PC-9 (cell line): ENCODE results near the gene GABRR3. TPM values are rescaled to one million over a fixed set of nuclear protein-coding genes. Genes with fewer than 3 reads are reported as not detected.

Experiments
- BruUV-seq: library from RNA; stranded (reverse); fragments of 400-500 nt; replicated peaks from 2 replicates; lab custom pipeline; 2021; lab: Mats Ljungman, UMichigan
- CTCF ChIA-PET: fragments of 300-600 bp; sonication (Branson Sonifier 250); formaldehyde crosslinking; loops from one replicate; lab custom pipeline; 2022; ENCODE audit warnings: antibody characterized with exemption; lab: Charles Lee
- POLR2A ChIA-PET: fragments of 300-600 bp; sonication (Branson Sonifier 250); formaldehyde crosslinking; loops from one replicate; lab custom pipeline; 2022; ENCODE audit warnings: antibody characterized with exemption; ENCODE audit not compliant: unreplicated experiment; lab: Charles Lee
- DNase-seq, 2 experiments: peaks; one replicate each; pipeline versions ENCODE4 v3.0.0 to v3.0.0-alpha.2; 2015 to 2022; ENCODE audit warnings: mixed read lengths in 1 of 2
- H2AFZ ChIP-seq: fragments of 200-600 bp; sonication (generic); 2 replicates; pipeline ENCODE4 v1.8.1; 2017; ENCODE audit warnings: antibody characterized with exemption
- H3F3A ChIP-seq: fragments of 200-600 bp; sonication (generic); 2 replicates; pipeline ENCODE4 v1.8.1; 2017; ENCODE audit warnings: antibody characterized with exemption, mild to moderate bottlenecking, low read depth; ENCODE audit not compliant: insufficient read depth
- H3K27ac ChIP-seq: fragments of 200-600 bp; sonication (generic); 2 replicates; pipeline ENCODE4 v1.6.1; 2016; ENCODE audit warnings: mixed run types
- H3K27me3 ChIP-seq: fragments of 200-600 bp; sonication (generic); 2 replicates; pipeline ENCODE4 v1.6.1; 2016; ENCODE audit warnings: low read depth, mixed run types; ENCODE audit not compliant: insufficient read depth
- H3K36me3 ChIP-seq: fragments of 200-600 bp; sonication (generic); 2 replicates; pipeline ENCODE4 v1.6.1; 2016; ENCODE audit warnings: low read depth, mixed run types
- H3K4me1 ChIP-seq: fragments of 200-600 bp; sonication (generic); replicated peaks from 2 replicates; pipeline ENCODE4 v1.6.1; 2016; ENCODE audit warnings: mixed run types; ENCODE audit not compliant: insufficient read depth
- H3K4me2 ChIP-seq: fragments of 200-600 bp; sonication (generic); 2 replicates; pipeline ENCODE4 v1.6.1; 2017; ENCODE audit warnings: mixed run types
- H3K4me3 ChIP-seq: fragments of 200-600 bp; sonication (generic); 2 replicates; pipeline ENCODE4 v1.6.1; 2016; ENCODE audit warnings: mixed run types
- H3K79me2 ChIP-seq: fragments of 200-600 bp; sonication (generic); 2 replicates; pipeline ENCODE4 v1.6.1; 2017; ENCODE audit warnings: low read depth, mixed run types
- H3K9me2 ChIP-seq: fragments of 200-600 bp; sonication (generic); 2 replicates; pipeline ENCODE4 v1.8.1; 2017; ENCODE audit warnings: mild to moderate bottlenecking; ENCODE audit not compliant: insufficient read depth
- H3K9me3 ChIP-seq: fragments of 200-600 bp; sonication (generic); 2 replicates; pipeline ENCODE4 v1.8.1; 2016; ENCODE audit warnings: low read depth; ENCODE audit not compliant: insufficient read depth
- H4K20me1 ChIP-seq: fragments of 200-600 bp; sonication (generic); 2 replicates; pipeline ENCODE4 v1.8.1; 2017; ENCODE audit not compliant: insufficient read depth
- EZH2 ChIP-seq: fragments of 200-600 bp; sonication (generic); IDR thresholded peaks from 2 replicates; pipeline ENCODE4 v1.8.0; 2017; ENCODE audit warnings: antibody characterized with exemption, low read depth
- intact Hi-C: fragments of 100-400 bp; cut with micrococcal nuclease; formaldehyde crosslinking; loops from one replicate; pipeline ENCODE4 v1.10.0; 2022; ENCODE audit not compliant: unreplicated experiment
- total RNA-seq: library from RNA; stranded (reverse); gene quantifications from 2 replicates; pipeline ENCODE4 v1.2.3, GENCODE V29; 2021
- TF ChIP-seq, protein P1 (sequence below): fragments of 200-600 bp; sonication (generic); conservative IDR thresholded peaks from 2 replicates; pipeline ENCODE4 v1.6.1; 2017; ENCODE audit warnings: mixed run types, antibody characterized with exemption, mild to moderate bottlenecking, moderate library complexity

GABRR3 gene
- total RNA-seq, 1 experiment from 2014 or later = not detected

DNA sequence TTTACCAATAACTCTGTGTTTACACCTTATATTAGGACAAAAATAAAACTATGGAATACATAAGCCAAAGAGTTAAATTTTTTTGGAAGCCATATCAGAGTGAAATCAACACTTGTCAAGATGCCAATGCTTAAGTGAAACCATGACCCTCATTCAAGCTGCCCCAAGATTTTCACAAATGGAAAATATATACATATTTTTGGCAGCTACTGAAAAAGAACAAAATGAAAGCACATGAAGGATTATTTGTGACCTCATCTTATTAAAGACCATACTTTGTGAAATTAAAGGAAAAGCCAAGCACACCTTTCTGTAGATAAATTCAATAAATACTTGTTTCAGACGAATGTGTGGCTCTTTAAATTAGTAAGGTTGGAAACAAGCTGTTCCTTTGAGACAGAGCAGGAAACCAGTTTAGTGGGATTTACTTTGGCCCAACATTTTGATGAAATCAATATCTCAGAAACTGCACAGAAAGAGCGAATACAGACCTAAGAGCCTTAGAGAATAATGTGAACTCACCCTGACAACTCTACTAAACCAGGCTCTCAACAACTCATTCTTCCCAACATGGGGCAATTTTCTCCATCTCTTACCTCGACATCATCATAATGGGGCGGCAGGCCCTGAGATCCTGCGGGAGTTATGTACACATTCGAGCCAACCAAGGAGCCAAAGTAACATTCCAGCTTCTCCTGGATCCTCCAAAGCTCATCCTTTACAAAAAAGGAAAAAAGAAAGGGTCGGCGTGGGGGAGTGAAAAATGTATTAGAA is 73.9 kb downstream of the GABRR3 start:
- DNase-seq = no peak
- no TSS peak for BruUV-seq
- intact Hi-C loops = no loop called here
- TF ChIP-seq, protein P1, sequence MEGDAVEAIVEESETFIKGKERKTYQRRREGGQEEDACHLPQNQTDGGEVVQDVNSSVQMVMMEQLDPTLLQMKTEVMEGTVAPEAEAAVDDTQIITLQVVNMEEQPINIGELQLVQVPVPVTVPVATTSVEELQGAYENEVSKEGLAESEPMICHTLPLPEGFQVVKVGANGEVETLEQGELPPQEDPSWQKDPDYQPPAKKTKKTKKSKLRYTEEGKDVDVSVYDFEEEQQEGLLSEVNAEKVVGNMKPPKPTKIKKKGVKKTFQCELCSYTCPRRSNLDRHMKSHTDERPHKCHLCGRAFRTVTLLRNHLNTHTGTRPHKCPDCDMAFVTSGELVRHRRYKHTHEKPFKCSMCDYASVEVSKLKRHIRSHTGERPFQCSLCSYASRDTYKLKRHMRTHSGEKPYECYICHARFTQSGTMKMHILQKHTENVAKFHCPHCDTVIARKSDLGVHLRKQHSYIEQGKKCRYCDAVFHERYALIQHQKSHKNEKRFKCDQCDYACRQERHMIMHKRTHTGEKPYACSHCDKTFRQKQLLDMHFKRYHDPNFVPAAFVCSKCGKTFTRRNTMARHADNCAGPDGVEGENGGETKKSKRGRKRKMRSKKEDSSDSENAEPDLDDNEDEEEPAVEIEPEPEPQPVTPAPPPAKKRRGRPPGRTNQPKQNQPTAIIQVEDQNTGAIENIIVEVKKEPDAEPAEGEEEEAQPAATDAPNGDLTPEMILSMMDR = no peak
- TF ChIP-seq EZH2 = no peak
- peaks cover 41% of the 10 kb centered on the region for H3K79me2 ChIP-seq
- H3F3A ChIP-seq = no peaks in the 10 kb centered on the region
- peaks cover 12% of the 10 kb centered on the region for H3K4me1 ChIP-seq
- ChIA-PET POLR2A (no interaction called here), CTCF (no interaction called here)
- H3K9me2 ChIP-seq = no peaks in the 10 kb centered on the region
- H3K27ac ChIP-seq = no peak overlapping the region
- no peak overlapping the region for H2AFZ ChIP-seq
- H4K20me1 ChIP-seq = peaks cover 11% of the 10 kb centered on the region
- no peaks in the 10 kb centered on the region for H3K27me3 ChIP-seq
- H3K4me2 ChIP-seq = no peak overlapping the region
- no peak overlapping the region for H3K4me3 ChIP-seq
- H3K9me3 ChIP-seq = no peaks in the 10 kb centered on the region
- peaks cover 42% of the 10 kb centered on the region for H3K36me3 ChIP-seq

DNA sequence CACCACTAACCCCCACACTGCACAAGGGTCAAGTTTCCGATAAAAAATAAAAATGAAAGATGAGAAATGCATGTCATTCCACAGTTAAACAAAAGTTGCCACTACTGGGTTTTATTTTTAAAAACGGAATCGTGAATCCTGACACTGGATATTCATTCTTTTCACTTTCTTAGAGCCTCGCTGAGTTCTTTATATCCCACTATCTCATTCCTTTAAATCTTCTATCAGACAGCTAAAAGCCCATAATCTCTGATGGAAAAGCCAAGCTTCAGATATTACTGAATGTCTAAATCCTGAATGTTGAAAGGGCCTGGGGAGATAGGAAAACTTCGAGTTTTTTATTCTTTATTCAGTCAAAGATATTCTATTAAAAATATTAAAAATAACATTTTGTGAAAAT is 74.6 kb downstream of the GABRR3 start:
- H3K4me2 ChIP-seq = no peak overlapping the region
- no peak overlapping the region for H2AFZ ChIP-seq
- intact Hi-C loops = no loop called here
- H3K36me3 ChIP-seq = peaks cover 42% of the 10 kb centered on the region
- no peak overlapping the region for H3K4me3 ChIP-seq
- ChIA-PET CTCF (no interaction called here), POLR2A (no interaction called here)
- no peak for TF ChIP-seq EZH2
- TF ChIP-seq, protein P1 = no peak
- DNase-seq = no peak
- H3K9me3 ChIP-seq = no peaks in the 10 kb centered on the region
- peaks cover 16% of the 10 kb centered on the region for H3K4me1 ChIP-seq
- peaks cover 11% of the 10 kb centered on the region for H4K20me1 ChIP-seq
- H3K27me3 ChIP-seq = no peaks in the 10 kb centered on the region
- no peaks in the 10 kb centered on the region for H3F3A ChIP-seq
- no peaks in the 10 kb centered on the region for H3K9me2 ChIP-seq
- H3K27ac ChIP-seq = no peak overlapping the region
- no TSS peak for BruUV-seq
- peaks cover 34% of the 10 kb centered on the region for H3K79me2 ChIP-seq

DNA sequence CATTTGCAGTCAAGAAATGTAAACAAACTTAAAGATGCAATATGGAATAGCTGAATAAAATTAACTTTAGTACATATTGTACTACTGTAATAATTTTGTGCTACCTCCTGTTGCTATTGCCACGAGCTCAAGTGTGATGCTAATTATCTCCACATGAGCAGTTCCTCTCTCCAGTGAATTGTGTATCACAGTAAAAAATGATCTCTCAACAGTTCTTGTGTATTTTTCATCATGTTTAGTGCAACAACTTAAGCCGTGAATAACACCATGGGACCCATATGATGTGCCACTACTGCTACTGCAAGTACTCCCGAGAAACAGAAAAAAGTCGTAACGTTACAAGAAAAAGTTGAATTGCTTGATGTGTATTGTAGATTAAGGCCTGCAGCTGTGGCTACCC is 75.2 kb downstream of the GABRR3 start:
- Histone ChIP-seq H3K4me3 (no peak overlapping the region), H3K27me3 (no peaks in the 10 kb centered on the region), H3K9me2 (no peaks in the 10 kb centered on the region), H3K27ac (no peak overlapping the region), H3K4me2 (no peak overlapping the region), H3K9me3 (no peaks in the 10 kb centered on the region), H2AFZ (no peak overlapping the region), H4K20me1 (peaks cover 11% of the 10 kb centered on the region), H3K4me1 (peaks cover 16% of the 10 kb centered on the region), H3F3A (no peaks in the 10 kb centered on the region), H3K36me3 (peaks cover 42% of the 10 kb centered on the region), H3K79me2 (peaks cover 31% of the 10 kb centered on the region)
- POLR2A ChIA-PET = no interaction called here
- CTCF ChIA-PET = no interaction called here
- no peak for DNase-seq
- BruUV-seq = no TSS peak
- intact Hi-C loops = no loop called here
- TF ChIP-seq, protein P1 = no peak
- no peak for TF ChIP-seq EZH2
